Measurements from ENCODE around the gene LRIG3. TPM values are rescaled to one million over a fixed set of nuclear protein-coding genes. Genes with fewer than 3 reads are reported as not detected.
"Not testable (repeated sequence)": the region's sequence is repeated elsewhere in the genome, so short reads cannot be mapped to it uniquely, and the experiment has no call there.

LRIG3 gene
- 0.27 and 0.34 TPM in 2 replicates for total RNA-seq

- intact Hi-C loops (cut with micrococcal nuclease), result no loop called here
Measured at GRCh38 chr12:58920102-58920960, at the start of gene LRIG3. Gene LRIG3 (minus strand): TSS chr12:58920504. CDS start chr12:58920235, 269 bp downstream.

- intact Hi-C loops (cut with micrococcal nuclease), result no loop called here
Measured at GRCh38 chr12:58969237-58969636, 48.9 kb upstream of the LRIG3 start.

GRCh38 chr12:58967561-58967960 lies 47.3 kb upstream of the LRIG3 start:
- intact Hi-C loops (cut with micrococcal nuclease), result no loop called here

- intact Hi-C loops (cut with micrococcal nuclease), result no loop called here
Measured at GRCh38 chr12:58966939-58967338, 46.6 kb upstream of the LRIG3 start.

- intact Hi-C loops (cut with micrococcal nuclease), result no loop called here
Measured at GRCh38 chr12:58965568-58965967, 45.3 kb upstream of the LRIG3 start.

- intact Hi-C loops (cut with micrococcal nuclease), result no loop called here
Measured at GRCh38 chr12:58963844-58964243, 43.5 kb upstream of the LRIG3 start.

- intact Hi-C loops (cut with micrococcal nuclease), result no loop called here
Measured at GRCh38 chr12:58961906-58962305, 41.6 kb upstream of the LRIG3 start.

- intact Hi-C loops (cut with micrococcal nuclease), result no loop called here
Measured at GRCh38 chr12:58961166-58961565, 40.9 kb upstream of the LRIG3 start.

GRCh38 chr12:58959639-58960300 lies 39.5 kb upstream of the LRIG3 start:
- intact Hi-C loops (cut with micrococcal nuclease), result no loop called here

GRCh38 chr12:58957298-58957697 lies 37.0 kb upstream of the LRIG3 start:
- intact Hi-C loops (cut with micrococcal nuclease), result no loop called here

GRCh38 chr12:58955849-58956248 lies 35.5 kb upstream of the LRIG3 start:
- intact Hi-C loops (cut with micrococcal nuclease), result no loop called here

- intact Hi-C loops (cut with micrococcal nuclease), result no loop called here
Measured at GRCh38 chr12:58954002-58954401, 33.7 kb upstream of the LRIG3 start.

GRCh38 chr12:58950739-58951100 lies 30.4 kb upstream of the LRIG3 start:
- intact Hi-C loops (cut with micrococcal nuclease), result no loop called here

- intact Hi-C loops (cut with micrococcal nuclease), result not testable (repeated sequence)
Measured at GRCh38 chr12:58949954-58950738, 29.8 kb upstream of the LRIG3 start.

GRCh38 chr12:58943079-58943478 lies 22.8 kb upstream of the LRIG3 start:
- intact Hi-C loops (cut with micrococcal nuclease), result no loop called here

GRCh38 chr12:58942345-58942744 lies 22.0 kb upstream of the LRIG3 start:
- intact Hi-C loops (cut with micrococcal nuclease), result no loop called here

GRCh38 chr12:58939399-58940100 lies 19.2 kb upstream of the LRIG3 start:
- intact Hi-C loops (cut with micrococcal nuclease), result no loop called here

GRCh38 chr12:58938440-58938839 lies 18.1 kb upstream of the LRIG3 start:
- intact Hi-C loops (cut with micrococcal nuclease), result no loop called here

GRCh38 chr12:58934528-58934927 lies 14.2 kb upstream of the LRIG3 start:
- intact Hi-C loops (cut with micrococcal nuclease), result no loop called here

- intact Hi-C loops (cut with micrococcal nuclease), result no loop called here
Measured at GRCh38 chr12:58932806-58933681, 12.7 kb upstream of the LRIG3 start.

Data from T-helper 1 cell treated with Interleukin-12 subunit alpha and Interleukin-12 subunit beta and Interleukin-4 antibody, amounts not matched to agents 30 ng/mL and 1 ng/mL, for 36 hours (primary cell).